HG02943 (cell line): ENCODE data around the gene ZNF628.
"Not testable (repeated sequence)": the region's sequence is repeated elsewhere in the genome, so short reads cannot be mapped to it uniquely, and the experiment has no call there.

Experiments
- ATAC-seq: cut with Tn5 transposase; IDR thresholded peaks from one replicate; pipeline ENCODE4 v1.9.1; 2021; ENCODE audit warnings: mild to moderate bottlenecking, low read depth, moderate library complexity; ENCODE audit not compliant: unreplicated experiment

Gene ZNF628

DNA sequence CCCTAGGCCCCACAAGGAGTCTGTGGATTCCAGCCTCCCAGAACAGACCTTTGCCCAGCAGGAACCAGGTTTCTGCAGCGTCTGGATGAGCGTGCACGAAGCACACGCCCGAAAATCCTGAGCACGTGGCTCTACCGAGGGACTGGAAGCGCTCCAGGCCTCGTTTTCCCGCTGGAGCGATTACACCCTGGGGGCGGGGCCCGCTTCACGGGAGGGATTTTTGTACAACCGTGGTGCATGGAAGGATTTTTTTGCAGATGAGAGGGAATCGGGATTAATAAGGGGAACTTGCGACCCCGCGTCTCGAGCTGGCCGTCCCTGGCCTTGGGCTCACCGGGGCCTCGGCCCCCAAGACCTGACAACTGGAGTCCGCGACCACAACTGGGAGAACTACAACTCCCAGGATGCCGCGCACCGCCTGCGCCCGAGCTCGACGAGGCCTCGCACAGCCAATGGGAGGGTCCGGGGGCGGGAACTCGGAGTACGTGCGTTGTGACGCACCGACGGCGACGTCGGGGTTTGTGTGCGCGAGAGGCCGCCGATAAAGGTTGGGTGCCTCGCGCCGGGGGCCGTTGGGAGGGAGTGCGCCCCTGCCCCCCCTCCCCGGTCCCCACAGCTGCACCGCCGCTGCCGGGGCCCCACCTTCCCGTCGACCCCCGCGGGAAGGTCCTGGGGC, at the start of gene ZNF628:
TSS of gene ZNF628 (plus strand) at position 518 of the 676 bp plus-strand sequence. CDS start 3,294 bp downstream, outside the sequence.
- peak; percentile 92 for ATAC-seq

DNA sequence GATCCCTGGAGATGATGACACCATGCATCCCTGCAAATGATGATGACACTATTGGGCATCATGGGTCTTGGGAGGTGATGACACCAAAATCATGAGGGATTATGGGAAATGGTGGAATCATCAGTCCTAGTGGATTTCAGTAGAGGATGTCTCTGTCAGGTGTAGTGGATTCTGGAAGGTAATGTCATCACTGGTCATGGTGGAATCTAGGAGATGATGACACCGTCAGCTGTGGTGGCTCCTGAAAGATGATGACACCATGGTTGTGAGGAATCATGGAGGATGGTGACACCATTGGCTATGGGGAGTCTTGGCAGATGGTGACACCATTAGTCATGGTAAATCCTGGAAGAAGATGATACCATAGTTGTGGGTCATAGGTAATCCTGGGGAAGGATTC, 45.2 kb upstream of the ZNF628 start:
- no peak for ATAC-seq

DNA sequence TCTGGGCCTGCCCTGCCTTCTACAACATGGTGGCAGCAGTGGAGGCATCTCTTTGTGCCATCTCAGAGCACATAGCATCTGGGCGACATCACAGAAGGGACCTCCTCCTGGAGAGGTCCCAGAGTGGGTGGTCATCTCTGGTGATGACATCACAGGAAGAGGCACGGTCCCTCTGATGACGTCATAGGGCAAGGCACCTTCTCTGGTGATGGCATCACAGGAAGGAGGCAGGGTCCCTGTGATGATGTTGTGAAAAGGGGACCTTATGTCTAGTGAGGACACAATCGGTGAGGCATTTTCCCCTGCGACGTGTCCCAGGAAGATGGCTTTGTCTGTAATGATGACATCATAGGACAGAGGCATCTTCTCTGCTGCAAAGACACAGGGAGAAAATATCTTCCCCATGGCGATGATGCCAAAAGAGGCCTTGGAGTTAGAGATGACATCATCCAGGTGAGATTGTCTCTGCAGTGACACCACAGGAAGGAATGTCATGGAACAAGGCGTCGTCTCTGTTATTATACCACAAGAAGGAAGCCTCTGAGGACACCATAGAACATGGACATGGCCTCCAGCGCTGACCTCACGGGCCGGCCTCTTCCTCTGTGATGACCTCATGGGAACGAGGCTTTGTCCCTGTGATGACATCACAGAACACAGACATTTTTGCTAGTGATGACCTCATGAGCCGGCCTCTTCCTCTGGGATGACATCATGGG, 44.0 kb upstream of the ZNF628 start:
- ATAC-seq: no peak

DNA sequence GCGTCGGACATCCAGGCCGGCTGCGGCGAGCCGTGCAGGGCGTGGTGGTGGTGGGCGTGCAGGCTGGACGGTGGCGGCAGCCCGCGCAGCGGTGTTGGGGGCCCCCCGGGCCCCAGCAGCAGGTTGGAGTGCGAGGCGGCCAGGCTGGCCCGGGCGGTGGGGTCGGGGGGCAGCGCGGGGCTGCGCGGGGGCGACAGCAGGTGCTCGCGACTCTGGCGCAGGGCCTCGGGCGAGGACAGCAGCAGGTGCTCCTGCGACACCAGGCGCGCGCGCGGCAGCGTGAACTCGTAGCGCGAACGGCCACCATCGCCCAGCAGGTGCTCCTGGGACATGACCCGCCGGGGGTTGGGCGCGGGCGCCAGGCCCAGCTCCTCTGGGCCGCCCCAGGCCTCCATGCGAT, 43.1 kb upstream of the ZNF628 start:
- ATAC-seq: no peak

DNA sequence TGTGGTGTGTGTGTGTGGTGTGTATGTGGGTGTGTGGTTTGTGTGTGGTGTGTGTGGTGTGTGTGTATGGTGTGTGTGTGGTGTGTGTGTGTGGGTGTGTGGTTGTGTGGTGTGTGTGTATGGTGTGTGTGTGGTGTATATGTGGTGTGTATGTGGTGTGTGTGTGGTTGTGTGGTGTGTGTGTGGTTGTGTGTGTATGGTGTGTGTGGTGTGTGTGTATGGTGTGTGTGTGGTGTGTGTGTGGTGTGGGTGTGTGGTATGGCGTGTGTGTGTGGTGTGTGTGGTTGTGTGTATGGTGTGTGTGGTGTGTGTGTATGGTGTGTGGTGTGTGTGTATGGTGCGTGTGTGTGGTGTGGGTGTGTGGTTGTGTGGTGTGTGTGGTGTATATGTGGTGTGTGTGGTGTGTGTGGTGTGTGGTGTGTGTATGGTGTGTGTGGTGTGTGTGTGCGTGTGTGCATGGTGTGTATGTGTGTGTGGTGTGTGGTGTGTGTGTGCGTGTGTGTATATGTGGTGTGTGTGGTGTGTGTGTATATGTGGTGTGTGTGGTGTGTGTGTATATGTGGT, 42.0 kb upstream of the ZNF628 start:
- no peak for ATAC-seq

DNA sequence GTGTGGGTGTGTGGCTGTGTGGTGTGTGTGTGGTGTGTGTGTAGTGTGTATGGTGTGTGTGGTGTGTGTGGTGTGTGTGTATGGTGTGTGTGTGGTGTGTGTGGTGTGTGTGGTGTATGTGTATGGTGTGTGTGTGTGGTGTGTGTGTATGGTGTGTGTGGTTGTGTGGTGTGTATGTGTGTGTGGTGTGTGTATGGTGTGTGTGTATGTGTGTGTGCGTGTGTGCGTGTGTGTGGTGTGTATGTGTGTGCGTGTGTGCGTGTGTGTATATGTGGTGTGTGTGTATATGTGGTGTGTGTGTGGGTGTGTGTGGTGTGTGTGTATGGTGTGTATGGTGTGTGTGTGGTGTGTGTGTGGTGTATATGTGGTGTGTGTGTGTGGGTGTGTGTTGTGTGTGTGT, 41.4 kb upstream of the ZNF628 start:
- no peak for ATAC-seq

DNA sequence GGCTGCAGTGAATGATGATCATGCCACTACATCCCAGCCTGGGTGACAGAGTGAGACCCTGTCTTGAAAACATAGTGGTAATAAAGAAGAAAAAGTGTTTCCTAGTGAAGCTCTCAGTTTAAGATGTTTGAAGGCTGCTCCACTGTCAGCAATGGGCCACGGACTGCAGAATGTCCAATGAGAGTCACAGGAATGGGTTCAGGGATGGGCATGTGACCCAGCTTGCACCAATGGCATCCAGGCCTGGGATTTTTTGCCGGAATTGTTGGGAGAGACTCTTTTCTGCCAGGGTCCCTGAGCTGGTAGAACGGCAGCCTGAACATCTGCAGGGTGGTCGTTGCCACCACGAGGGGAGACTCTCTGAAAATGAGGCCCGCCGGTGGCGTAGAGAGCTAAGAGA, 39.6 kb upstream of the ZNF628 start:
- no peak for ATAC-seq

DNA sequence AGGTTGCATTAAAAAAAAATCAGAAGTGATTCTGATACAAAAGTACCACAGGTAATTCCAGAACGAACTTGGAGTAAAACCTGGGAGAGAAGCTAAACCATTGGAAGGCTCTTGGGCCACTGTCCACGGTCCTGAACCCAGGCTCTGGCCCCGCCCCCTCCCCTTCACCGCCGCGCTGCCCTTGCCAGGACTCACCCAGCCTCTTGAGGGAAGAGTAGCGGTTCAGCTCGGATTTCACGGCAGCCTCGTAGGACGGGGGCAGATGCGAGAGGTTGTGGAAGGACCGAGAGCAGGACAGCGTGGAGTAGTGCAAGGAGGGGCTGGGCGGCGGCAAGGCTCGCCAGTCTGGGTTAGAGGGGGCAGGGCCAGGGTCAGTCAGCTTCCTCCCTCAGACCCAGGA, 39.0 kb upstream of the ZNF628 start:
- no peak for ATAC-seq

DNA sequence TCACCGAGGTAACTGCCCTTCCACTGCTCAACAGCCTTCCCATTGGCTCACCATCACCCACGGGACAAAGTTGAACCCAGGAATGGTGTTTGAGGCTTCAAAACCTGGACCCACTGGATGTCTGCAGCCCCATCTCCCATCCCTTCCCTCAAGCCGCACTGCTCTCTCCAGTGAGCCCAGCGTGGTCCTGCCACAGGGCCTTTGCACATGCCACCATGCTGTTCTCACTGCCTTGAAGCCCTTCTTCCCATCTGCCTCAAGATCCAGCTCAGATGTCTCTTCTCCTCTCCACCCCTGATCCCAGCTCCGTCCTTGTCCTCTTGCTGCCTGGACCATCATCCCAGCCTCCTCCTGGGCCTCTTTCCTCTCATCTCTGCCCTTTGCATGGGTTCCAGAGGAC, 37.4 kb upstream of the ZNF628 start:
- ATAC-seq: no peak

DNA sequence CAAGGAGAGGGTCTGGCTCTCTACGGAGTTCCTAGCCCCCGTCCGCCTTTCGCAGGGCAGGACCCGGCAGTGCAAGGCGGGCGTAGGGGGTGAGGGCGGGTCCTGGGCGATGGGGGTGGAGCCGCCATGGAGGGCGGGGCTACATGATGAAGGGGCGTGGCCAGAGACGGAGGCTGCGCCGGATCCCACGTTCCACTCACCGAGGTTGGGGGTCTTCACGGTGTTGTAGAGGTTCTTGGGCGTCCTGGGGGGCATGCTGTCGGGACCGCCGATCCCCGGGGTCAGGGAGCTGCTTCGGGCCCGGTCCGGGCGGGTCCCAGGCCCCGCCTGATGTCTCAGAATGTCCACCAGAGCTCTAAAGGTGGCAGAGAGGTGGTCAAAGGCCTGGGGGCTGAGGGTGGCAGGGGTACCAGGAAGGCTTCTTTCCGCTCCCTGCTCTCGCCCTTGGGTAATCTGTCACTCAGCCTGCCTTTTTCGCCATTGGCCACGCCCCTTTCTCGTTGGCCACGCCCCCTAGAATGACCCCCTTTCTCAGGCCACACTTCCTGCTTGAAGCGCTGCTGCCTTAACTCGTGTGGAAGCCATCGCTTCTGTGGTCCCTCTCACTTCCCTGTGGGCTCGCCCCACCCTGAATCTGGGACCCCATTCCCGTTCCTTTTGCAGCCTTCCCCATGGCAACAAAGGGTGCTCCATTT, 35.9 kb upstream of the ZNF628 start:
- no peak for ATAC-seq

DNA sequence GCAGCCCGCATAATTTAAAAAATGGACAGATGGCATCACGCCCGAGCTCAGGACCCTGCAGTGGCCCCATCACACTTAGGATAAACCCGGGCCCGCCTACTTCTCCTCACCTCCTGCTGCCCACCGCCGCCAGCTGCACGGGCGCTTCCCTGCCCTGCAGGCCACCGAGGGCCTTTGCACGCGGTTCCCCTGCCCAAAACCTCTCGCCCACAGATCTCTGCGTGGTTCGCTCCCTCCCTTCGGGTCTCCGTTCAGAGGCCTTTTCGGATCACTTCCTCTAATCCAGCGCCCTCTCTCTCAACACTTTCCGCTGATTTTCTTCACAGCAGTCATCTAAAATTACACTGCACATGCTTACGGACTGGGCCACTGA, 35.1 kb upstream of the ZNF628 start:
- ATAC-seq: no peak

DNA sequence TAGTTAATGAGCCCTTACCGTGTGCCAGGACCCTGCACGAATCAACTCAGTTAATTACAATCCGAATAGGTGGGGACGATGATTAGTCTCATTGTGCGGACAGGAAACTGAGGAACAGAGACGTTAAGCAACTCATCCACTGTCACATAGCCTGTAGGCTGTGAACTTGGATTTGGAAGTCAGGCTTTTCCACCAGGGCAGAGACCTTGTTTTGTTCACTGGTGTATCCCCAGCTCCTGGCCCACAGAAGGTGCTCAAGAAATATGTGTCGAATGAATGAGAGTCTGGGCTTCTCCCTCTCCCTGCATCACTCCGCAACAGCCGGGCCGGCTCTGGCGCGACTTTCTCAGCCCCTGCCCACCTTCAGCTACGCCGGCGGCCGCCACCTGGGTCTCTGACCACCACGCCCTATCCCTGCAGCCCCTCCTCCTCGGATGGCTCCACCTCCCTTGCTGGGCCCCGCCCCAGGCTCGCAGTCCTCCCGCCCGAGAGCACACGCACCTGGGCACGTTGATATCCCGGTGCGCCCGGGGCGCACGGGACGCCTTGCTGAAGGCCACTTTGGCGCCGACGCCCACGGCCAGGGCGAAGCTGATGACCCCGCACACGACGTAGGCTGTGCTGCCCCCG, 34.6 kb upstream of the ZNF628 start:
- ATAC-seq: no peak

DNA sequence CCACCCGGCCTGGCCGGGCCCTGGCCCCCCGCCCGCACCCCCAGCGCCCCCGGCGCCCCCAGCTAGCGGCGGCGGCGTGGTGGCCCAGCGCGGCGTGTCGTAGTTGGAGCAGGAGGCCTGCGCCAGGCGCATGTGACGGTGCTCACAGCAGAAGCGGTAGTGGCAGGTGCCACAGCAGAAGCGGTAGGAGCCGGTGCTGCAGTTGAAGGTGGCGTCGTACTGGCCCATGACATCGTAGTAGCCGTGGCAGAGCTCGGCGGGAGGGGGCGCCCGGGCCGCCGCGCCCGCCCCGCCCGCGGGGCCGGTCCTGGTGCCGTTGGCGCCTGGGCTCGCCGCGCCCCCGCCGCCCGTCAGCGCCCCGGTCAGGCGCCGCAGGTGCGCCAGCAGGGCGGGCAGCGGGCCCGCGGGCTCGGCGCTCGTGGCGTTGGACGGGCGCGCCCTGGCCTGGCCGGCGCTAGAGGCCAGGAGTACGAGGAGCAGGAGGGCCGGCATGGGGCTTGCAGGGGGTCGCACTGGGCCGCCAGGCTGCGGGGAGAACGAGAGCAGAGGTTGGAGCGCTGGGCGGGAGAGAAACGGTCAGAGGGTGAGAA, 34.0 kb upstream of the ZNF628 start:
- ATAC-seq: no peak

DNA sequence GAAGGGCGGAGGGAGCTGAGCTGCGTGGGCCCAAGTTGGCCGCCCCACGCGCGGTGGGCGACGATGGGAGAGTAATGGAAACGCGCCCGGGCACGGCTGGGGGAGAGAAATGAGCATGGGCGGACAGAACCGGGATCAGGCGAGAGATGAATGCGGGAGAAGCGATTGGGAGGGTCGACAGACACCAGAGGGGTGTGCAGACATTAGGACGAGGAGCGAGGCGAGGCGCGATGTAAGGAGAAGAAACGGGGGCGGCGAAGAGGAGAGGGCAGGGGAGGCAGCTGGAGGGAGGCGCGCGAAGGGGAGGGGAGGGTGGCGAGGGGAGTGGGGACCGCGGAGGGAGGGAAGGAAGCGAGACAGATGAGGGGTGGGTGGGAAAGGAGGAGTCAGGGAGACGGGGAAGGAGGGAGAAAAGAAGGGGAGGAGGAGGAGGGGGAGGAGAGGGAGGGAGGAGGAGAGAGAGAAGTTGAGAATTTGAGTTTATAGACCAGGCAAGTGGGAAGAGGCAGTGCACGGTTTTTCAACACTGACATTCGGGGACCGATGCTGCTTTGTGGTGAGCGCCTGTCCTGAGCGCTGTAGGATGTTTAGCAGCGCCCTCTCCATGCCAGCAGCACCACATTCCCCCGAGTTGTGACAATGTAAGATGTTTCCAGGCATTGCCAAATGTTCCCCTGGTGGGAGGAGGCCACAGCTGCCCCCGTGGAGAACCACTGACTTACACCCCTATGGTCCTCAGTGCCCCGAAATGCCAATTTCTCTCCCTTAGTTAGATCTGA, 33.2 kb upstream of the ZNF628 start, which contains the start of gene SHISA7:
TSS of gene SHISA7 (minus strand) at position 256 of the 779 bp plus-strand sequence. CDS start 437 bp downstream, outside the sequence.
- ATAC-seq: no peak

DNA sequence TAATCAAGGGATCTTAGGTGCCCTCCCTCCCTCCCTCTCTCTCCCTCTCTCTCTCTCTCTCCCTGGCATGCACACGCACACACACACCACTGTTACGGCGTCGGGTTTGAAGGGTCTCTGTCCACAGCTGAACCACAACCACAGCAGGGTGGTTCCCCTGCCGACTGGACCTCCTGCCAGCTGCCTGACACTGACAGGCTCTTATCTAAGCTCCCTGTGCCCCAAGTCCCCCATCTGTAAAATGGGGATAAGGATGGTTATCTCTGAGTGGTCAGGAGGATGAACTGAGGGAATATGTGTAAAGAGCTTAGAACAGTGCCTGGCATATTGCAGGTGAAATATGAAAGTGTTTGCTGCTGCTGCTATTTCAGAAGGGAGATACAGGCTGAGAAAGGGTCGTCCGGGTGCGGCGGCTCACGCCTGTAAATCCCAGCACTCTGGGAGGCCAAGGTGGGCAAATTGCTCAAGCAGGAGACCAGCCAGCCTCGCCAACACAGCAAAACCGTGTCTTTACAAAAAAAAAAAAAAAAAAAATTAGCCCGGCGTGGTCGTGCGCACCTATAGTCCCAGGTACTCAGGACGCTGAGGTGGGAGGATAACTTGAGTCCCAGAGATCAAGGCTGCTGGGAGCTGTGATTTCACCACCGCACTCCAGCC, 32.5 kb upstream of the ZNF628 start:
- no peak for ATAC-seq

DNA sequence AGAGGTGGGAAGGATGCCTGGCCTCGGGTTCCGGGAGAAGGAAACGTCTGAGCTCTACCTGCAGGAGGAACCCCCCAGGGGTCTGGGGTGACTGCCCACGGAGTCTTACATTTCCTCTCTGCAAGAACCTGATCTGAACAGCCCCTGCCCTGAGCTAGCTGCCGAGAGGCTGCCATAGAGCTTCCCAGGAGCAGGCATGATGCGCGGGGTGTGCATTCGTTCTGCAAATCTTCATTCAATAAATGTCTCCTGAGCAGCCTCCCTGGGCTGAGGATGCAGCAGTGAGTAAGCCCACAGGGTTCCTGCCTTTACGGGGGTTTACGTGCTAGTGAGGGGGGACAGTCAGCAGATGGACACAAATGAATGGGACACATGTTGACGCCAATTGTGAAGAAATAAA, 31.8 kb upstream of the ZNF628 start:
- no peak for ATAC-seq

DNA sequence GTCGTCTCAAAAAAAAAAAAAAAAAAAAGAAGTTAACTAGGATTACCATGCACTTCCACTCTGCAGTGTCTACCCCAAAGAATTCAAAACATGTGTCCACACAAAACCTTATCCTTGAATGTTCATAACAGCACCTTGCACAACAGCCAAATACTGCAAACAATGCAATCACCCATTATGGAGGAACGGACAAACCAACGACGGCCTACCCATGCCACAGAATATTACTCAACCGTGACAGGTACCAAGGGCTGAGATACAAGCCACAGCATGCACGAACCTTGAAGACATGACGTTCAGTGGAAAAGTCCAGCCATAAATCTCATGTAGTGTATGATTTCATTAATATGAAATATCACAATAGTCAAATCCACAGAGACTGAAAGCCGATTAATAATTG, 30.4 kb upstream of the ZNF628 start:
- no peak for ATAC-seq

DNA sequence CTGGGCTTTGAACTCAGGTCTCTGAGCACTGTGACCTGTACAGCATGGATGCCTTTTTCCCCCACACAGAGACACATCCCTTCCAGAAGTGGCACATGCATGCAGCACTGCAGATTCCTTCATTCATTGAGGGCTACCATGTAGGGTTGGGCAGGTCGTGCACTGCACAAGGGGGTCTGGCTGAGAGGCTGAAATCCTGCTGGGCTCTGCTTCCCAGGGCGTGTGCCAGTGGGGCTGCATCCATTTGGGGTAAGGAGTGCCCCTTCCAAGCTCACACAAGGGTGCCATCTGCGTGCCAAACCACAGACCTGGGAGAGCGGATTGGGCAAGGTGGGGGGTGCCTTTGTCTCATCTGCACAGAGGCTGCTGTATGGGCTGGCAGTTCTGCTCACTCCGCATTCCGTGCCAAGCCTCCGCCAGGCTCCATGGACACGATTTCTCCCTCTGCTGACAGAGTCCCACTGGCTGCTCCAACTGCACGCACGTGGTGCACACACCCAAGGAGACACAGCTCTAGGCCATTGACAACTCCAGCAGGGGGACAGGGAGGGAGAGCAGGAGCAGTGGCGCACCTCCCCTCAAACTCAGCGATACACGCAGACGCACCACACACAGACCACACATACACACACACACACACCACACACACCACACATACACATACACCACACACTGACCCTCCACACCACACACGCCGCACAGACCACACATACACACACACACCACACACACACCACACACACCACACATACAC, 28.8 kb upstream of the ZNF628 start:
- no peak for ATAC-seq

DNA sequence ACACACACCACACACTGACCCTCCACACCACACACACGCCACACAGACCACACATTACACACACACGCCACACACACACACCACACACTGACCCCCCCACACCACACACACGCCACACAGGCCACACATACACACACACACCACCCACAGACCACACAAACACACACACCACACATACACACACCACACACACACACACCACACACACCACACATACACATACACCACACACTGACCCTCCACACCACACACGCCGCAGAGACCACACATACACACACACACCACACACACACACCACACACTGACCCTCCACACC, 28.3 kb upstream of the ZNF628 start:
- ATAC-seq: not testable (repeated sequence)
